H1 (cell line): ENCODE results near the gene DPM2. TPM values are rescaled to one million over a fixed set of nuclear protein-coding genes. Genes with fewer than 3 reads are reported as not detected.

ENCODE experiments used
- EGR1 ChIP-seq: IDR thresholded peaks from 2 replicates; pipeline ENCODE4 v1.6.1; 2011; ENCODE audit warnings: low read depth, low read length, borderline replicate concordance
- NRF1 ChIP-seq: IDR thresholded peaks from 2 replicates; pipeline ENCODE4 v1.6.1; 2011; ENCODE audit warnings: mild to moderate bottlenecking, low read depth, low read length, improper control_type of control experiment
- polyA plus RNA-seq, 7 experiments: library from polyadenylated mRNA; depleted of rRNA in 3 of 7; stranded (reverse) in 5 of 7; unstranded in 2 of 7; fragments of >200 nt in 5 of 7; fragments of 200-250 nt in 2 of 7; gene quantifications; 1 replicate in 5 of 7; 2 replicates in 1 of 7; 4 replicates in 1 of 7; pipeline versions ENCODE4 v1.2.1 to v1.2.3, GENCODE V29; 2011 to 2013; ENCODE audit warnings: missing spikeins in 2 of 7, mixed read lengths in 2 of 7
- total RNA-seq: library from RNA; stranded (reverse); fragmentation: NEBNext Ultra II Directional; extraction: Animal tissue kit (Norgen Biotek cat#: 25700); gene quantifications from 2 replicates; pipeline ENCODE4 v1.2.1, GENCODE V29; 2021

Gene DPM2
- total and polyA plus RNA-seq, 2 of the 8 experiments (the other 6 are each of a cell fraction or from before 2014, with no cell fraction given): 45.4 to 95.4 TPM

DNA sequence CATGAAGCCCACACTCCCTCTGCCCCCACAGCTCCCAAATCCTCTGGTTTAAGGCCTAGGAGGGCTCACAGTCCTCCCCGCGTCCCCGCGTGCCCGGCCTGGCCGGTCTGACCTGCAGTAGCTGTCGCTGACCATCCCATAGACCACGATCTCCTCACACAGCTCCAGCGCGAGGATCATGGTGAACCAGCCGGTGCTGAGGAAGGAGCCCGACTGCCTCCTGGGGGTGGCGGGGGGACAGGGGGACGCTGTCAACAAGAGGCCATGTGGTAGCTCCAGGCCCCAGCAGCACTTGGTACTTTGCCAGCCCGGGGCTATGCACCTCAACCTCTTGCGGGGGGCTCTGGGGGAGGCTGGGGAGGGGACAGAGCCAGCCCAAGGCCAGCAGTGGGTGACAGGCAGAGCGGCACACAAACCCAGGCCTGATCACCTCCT, 27.8 kb downstream of the DPM2 start (continued):
- TF ChIP-seq NRF1 (no peak), EGR1 (no peak)
